ENCODE results near the gene PEAR1. TPM values are rescaled to one million over a fixed set of nuclear protein-coding genes. Genes with fewer than 3 reads are reported as not detected.

The PEAR1 gene
- total RNA-seq, 1 experiment from 2014 or later, result 0.18 TPM

DNA sequence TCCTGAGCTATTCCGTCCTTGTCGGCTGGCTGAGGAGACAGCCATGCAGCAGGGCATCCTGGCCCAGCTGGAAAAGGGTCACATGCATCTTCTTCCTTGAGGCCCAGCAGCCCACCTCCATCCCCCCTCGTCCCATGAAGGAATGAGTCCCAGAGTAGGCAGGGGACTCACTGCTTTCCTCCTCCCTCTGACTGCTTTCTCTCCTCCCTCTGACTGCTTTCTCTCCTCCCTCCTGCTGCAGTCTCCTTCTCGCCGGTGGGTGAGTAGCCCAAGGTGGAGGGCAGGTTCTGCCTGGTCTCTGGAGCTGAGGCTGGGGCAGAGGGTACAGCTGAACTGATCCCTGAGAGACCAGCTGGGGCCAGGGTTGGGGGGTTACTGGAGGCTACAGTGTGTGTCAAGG lies 19.4 kb upstream of the PEAR1 start:
- no peaks in the 10 kb centered on the region for H3K4me1 Mint-ChIP-seq (ENCODE audit: low read depth, unreplicated experiment)
- Histone ChIP-seq H3K27me3 (replicated peaks; ENCODE audit: control insufficient read depth, insufficient read depth, low read length) (peaks cover 2% of the 10 kb centered on the region; the same call in 1 of the 2 replicates), H3K4me3 (ENCODE audit: low read depth, low read length) (no peak overlapping the region), H3K36me3 (ENCODE audit: control insufficient read depth, insufficient read depth, low read length) (no peaks in the 10 kb centered on the region), H3K9me3 (no peaks in the 10 kb centered on the region), H3K4me1 (no peaks in the 10 kb centered on the region)
- no peak overlapping the region for H3K27ac Mint-ChIP-seq (ENCODE audit: unreplicated experiment)
- TF ChIP-seq, protein P1, sequence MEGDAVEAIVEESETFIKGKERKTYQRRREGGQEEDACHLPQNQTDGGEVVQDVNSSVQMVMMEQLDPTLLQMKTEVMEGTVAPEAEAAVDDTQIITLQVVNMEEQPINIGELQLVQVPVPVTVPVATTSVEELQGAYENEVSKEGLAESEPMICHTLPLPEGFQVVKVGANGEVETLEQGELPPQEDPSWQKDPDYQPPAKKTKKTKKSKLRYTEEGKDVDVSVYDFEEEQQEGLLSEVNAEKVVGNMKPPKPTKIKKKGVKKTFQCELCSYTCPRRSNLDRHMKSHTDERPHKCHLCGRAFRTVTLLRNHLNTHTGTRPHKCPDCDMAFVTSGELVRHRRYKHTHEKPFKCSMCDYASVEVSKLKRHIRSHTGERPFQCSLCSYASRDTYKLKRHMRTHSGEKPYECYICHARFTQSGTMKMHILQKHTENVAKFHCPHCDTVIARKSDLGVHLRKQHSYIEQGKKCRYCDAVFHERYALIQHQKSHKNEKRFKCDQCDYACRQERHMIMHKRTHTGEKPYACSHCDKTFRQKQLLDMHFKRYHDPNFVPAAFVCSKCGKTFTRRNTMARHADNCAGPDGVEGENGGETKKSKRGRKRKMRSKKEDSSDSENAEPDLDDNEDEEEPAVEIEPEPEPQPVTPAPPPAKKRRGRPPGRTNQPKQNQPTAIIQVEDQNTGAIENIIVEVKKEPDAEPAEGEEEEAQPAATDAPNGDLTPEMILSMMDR (IDR thresholded peaks at IDR 0.05; ENCODE audit: insufficient read depth in 1 of 2, low read depth in 1 of 2, low read length in 1 of 2, severe bottlenecking in 1 of 2, unreplicated experiment in 1 of 2), result no peak
- no peak overlapping the region for H3K4me3 Mint-ChIP-seq (ENCODE audit: unreplicated experiment)
- peaks cover 22% of the 10 kb centered on the region for H3K27me3 Mint-ChIP-seq (ENCODE audit: insufficient read depth, unreplicated experiment)
- no peak for DNase-seq
- H3K9me3 Mint-ChIP-seq (ENCODE audit: unreplicated experiment), result no peaks in the 10 kb centered on the region
- no TSS peak for BruUV-seq (replicated peaks)
- ChIA-PET CTCF (interaction anchor here (1.5 kb wide), 1 partner anchor 14 kb away, joined by 3 read pairs; the partner anchor contains the start of gene NTRK1), POLR2A (no interaction called here)
- H3K36me3 Mint-ChIP-seq (ENCODE audit: insufficient read depth, unreplicated experiment), result no peaks in the 10 kb centered on the region
- intact Hi-C loops (cut with micrococcal nuclease; ENCODE audit: unreplicated experiment), result no loop called here

DNA sequence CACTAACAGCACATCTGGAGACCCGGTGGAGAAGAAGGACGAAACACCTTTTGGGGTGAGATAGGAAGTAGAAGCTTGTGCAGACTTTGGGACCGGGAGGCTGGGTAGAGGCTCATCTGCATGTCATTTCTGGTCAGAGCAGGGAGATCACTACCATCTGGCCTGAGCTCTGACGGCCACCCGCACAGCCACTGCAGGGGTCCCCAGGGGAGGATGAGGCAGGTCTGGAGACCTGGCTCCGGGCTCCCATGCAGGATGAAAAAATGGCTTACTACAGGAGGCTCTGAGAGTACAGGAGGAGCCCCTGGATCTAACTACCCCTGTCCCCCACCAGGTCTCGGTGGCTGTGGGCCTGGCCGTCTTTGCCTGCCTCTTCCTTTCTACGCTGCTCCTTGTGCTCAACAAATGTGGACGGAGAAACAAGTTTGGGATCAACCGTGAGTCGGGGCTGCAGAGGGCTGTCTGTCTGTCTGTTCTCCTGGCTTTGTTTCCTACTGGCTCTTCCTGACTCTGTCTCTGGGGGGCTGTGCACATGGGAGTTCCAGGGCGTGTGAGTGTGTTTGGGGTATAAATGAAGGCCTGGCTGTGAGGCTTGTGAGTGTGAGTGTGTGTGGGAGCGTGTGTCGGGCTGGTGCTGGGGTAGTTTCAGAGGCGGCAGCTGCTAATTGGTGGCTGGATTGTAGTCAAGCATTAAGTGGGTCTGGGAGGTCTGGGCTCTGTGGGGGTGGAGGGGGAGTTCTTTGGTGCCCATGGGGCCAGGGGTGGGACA lies 18.8 kb upstream of the PEAR1 start:
- H3K36me3 Mint-ChIP-seq (ENCODE audit: insufficient read depth, unreplicated experiment), result no peaks in the 10 kb centered on the region
- Histone ChIP-seq H3K4me1 (no peaks in the 10 kb centered on the region), H3K27me3 (replicated peaks; ENCODE audit: control insufficient read depth, insufficient read depth, low read length) (peaks cover 2% of the 10 kb centered on the region; the same call in 1 of the 2 replicates), H3K9me3 (no peaks in the 10 kb centered on the region), H3K4me3 (ENCODE audit: low read depth, low read length) (no peak overlapping the region), H3K36me3 (ENCODE audit: control insufficient read depth, insufficient read depth, low read length) (no peaks in the 10 kb centered on the region)
- no peak overlapping the region for H3K4me3 Mint-ChIP-seq (ENCODE audit: unreplicated experiment)
- intact Hi-C loops (cut with micrococcal nuclease; ENCODE audit: unreplicated experiment), result no loop called here
- no peaks in the 10 kb centered on the region for H3K9me3 Mint-ChIP-seq (ENCODE audit: unreplicated experiment)
- ChIA-PET POLR2A (no interaction called here), CTCF (interaction anchor here (1.5 kb wide), 1 partner anchor 15 kb away, joined by 3 read pairs; the partner anchor contains the start of gene NTRK1)
- TF ChIP-seq, protein P1 (IDR thresholded peaks at IDR 0.05; ENCODE audit: insufficient read depth in 1 of 2, low read depth in 1 of 2, low read length in 1 of 2, severe bottlenecking in 1 of 2, unreplicated experiment in 1 of 2), result no peak
- peaks cover 19% of the 10 kb centered on the region for H3K27me3 Mint-ChIP-seq (ENCODE audit: insufficient read depth, unreplicated experiment)
- no peaks in the 10 kb centered on the region for H3K4me1 Mint-ChIP-seq (ENCODE audit: low read depth, unreplicated experiment)
- no TSS peak for BruUV-seq (replicated peaks)
- DNase-seq, result no peak
- H3K27ac Mint-ChIP-seq (ENCODE audit: unreplicated experiment), result no peak overlapping the region

- H3K27me3 ChIP-seq (replicated peaks; ENCODE audit: control insufficient read depth, insufficient read depth, low read length), result peaks cover 2% of the 10 kb centered on the region; the same call in 1 of the 2 replicates
- Mint-ChIP-seq H3K9me3 (ENCODE audit: unreplicated experiment) (no peaks in the 10 kb centered on the region), H3K4me1 (ENCODE audit: low read depth, unreplicated experiment) (no peaks in the 10 kb centered on the region), H3K4me3 (ENCODE audit: unreplicated experiment) (no peak overlapping the region), H3K36me3 (ENCODE audit: insufficient read depth, unreplicated experiment) (no peaks in the 10 kb centered on the region), H3K27ac (ENCODE audit: unreplicated experiment) (no peak overlapping the region), H3K27me3 (ENCODE audit: insufficient read depth, unreplicated experiment) (peaks cover 21% of the 10 kb centered on the region)
- no peaks in the 10 kb centered on the region for H3K9me3 ChIP-seq
- H3K36me3 ChIP-seq (ENCODE audit: control insufficient read depth, insufficient read depth, low read length), result no peaks in the 10 kb centered on the region
- TF ChIP-seq, protein P1 (IDR thresholded peaks at IDR 0.05; ENCODE audit: insufficient read depth in 1 of 2, low read depth in 1 of 2, low read length in 1 of 2, severe bottlenecking in 1 of 2, unreplicated experiment in 1 of 2), result no peak
- no peak overlapping the region for H3K4me3 ChIP-seq (ENCODE audit: low read depth, low read length)
- ChIA-PET POLR2A (no interaction called here), CTCF (no interaction called here)
- intact Hi-C loops (cut with micrococcal nuclease; ENCODE audit: unreplicated experiment), result no loop called here
- H3K4me1 ChIP-seq, result no peaks in the 10 kb centered on the region
- DNase-seq, result no peak
- BruUV-seq (replicated peaks), result no TSS peak
These were observed 18.2 kb upstream of the PEAR1 start for GRCh38 chr1:156875341-156875615.
